ENCODE results near the gene DDIT3.

Gene DDIT3

DNA sequence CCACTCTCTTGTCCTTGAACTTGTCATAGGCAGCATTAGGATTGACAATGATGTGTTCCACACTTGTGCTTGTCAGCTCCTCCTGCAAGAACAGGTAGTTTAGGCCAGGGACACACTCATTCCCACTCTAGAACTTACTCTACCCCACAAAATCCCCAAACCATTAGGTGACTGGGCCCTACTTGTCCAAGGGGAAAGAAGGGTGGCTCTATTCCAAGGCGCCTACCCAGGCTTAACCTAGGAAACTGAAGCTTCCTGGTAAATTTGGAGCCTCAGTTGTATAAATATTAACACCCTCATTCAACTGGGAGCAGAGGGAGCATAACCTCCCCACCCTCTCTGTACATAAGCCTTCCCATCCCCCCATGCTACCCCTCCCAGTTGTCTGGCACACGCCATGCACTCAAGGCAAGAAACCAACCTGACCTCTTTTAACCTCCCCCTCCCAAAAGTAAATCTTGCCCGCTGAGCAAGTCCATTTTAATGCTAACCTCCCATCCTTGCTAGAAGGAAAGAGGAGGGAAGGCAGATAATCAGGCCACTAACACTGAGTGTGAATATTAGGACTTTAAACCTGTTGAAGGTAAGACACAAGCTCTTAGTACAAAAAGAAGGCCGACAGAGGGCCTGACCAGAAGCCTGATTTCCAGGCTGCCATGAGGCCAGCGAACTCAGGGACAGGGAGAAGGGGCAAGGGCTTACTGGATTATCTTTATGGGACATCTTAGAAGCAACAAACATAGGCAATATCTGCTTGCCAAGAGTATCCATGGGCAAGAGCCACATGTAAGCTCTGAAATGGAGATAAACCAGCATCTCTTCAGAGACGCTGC, 15.7 kb upstream of the DDIT3 start:
- no peaks in the 10 kb centered on the region for H3K27me3 Mint-ChIP-seq
- no peaks in the 10 kb centered on the region for H3K9me3 Mint-ChIP-seq (ENCODE audit: low read depth)
- peak overlapping the region; percentile 29 for H3K27ac Mint-ChIP-seq
- H3K4me3 Mint-ChIP-seq, result no peak overlapping the region
- H3K36me3 Mint-ChIP-seq, result peaks cover 5% of the 10 kb centered on the region
- no peaks in the 10 kb centered on the region for H3K4me1 Mint-ChIP-seq (ENCODE audit: low read depth)

GRCh38 chr12:57534991-57535543, 14.8 kb upstream of the DDIT3 start:
- no peak overlapping the region for H3K4me3 Mint-ChIP-seq
- no peaks in the 10 kb centered on the region for H3K9me3 Mint-ChIP-seq (ENCODE audit: low read depth)
- no peak overlapping the region for H3K27ac Mint-ChIP-seq
- H3K36me3 Mint-ChIP-seq, result peaks cover 5% of the 10 kb centered on the region
- H3K4me1 Mint-ChIP-seq (ENCODE audit: low read depth), result no peaks in the 10 kb centered on the region
- H3K27me3 Mint-ChIP-seq, result no peaks in the 10 kb centered on the region

- no peaks in the 10 kb centered on the region for H3K9me3 Mint-ChIP-seq (ENCODE audit: low read depth)
- H3K36me3 Mint-ChIP-seq, result peaks cover 5% of the 10 kb centered on the region
- no peak overlapping the region for H3K27ac Mint-ChIP-seq
- no peaks in the 10 kb centered on the region for H3K4me1 Mint-ChIP-seq (ENCODE audit: low read depth)
- H3K27me3 Mint-ChIP-seq, result no peaks in the 10 kb centered on the region
- no peak overlapping the region for H3K4me3 Mint-ChIP-seq
Measured at GRCh38 chr12:57534250-57534649, 13.9 kb upstream of the DDIT3 start.

DNA sequence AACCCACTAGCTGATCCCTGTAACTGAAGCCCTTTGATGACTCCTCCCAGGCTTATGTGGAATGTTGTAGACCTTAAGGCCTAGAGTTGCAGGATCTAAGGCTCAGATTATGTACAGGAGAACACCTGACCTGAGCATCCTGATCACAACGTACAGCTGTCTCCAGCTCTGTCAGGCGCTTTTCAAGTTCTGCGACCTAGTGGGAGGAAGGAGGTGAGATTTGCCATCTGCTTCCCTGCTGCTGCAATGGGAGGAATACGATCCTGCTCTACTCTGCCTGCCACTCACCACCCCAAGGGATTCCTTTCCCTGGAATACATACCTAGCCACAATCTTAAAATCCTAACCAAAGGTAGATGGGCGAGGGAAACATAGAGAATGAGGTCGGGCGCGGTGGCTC, 12.8 kb upstream of the DDIT3 start:
- no peak overlapping the region for H3K4me3 Mint-ChIP-seq
- H3K27ac Mint-ChIP-seq, result no peak overlapping the region
- no peaks in the 10 kb centered on the region for H3K4me1 Mint-ChIP-seq (ENCODE audit: low read depth)
- H3K9me3 Mint-ChIP-seq (ENCODE audit: low read depth), result no peaks in the 10 kb centered on the region
- peaks cover 2% of the 10 kb centered on the region for H3K36me3 Mint-ChIP-seq
- H3K27me3 Mint-ChIP-seq, result no peaks in the 10 kb centered on the region

DNA sequence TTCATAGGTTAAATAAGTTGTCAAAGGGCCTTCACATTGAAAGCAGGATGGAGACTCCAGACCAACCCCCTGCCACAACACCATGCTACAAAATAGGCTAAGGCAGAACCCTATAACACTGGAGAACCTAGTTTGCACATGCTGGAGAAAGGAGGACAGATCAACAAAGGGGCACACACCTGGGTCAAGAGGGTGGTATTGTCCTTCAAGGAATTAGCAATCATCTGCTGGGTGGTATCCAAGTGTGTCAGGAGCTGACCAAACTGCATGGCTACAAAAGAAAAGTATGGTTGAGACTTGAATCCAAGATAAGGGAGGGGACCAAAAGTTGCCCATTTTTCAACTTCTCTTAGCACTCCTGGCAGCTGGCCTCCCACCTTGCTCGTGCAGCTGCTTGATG, 11.5 kb upstream of the DDIT3 start:
- Mint-ChIP-seq H3K4me1 (ENCODE audit: low read depth) (peaks cover 1% of the 10 kb centered on the region), H3K4me3 (no peak overlapping the region), H3K36me3 (no peaks in the 10 kb centered on the region), H3K27me3 (no peaks in the 10 kb centered on the region), H3K27ac (no peak overlapping the region), H3K9me3 (ENCODE audit: low read depth) (no peaks in the 10 kb centered on the region)

DNA sequence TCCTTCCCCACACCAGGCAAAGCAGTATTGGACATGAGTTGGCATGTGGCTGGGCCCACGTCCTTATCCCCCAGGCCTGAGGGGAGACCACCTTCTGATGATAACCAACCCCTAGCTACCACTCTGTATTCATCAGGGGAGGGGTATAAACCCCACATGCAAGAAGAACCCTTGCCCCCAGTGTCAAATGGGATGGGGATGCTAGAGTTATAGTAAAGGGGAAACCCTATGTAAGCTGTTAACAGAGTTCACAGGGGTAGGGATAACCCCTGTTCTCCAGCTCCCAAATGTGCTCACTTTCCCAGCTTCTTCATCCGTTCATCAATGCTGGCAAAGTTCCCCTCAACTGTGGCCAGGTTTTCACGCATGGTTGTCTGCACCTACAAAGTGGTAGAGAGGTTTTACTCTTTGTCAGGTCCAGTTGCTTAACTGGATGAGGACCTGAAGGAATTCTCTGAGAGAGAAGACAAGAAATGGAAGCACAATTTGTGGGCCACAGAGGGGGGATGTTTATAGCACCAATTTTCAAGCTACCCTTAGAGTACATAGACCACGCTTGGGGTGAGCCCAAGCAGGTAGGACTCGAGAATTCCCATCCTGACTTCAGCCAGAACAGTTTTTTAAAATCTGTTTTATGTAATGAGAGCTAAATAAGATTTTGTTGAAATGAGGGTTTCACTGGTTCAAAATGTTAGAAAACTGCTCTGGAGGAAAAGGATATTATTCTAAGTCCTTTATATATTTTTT, 10.3 kb upstream of the DDIT3 start:
- Mint-ChIP-seq H3K27me3 (no peaks in the 10 kb centered on the region), H3K4me3 (no peak overlapping the region), H3K9me3 (ENCODE audit: low read depth) (no peaks in the 10 kb centered on the region), H3K36me3 (no peaks in the 10 kb centered on the region), H3K27ac (peak overlapping the region; percentile 16), H3K4me1 (ENCODE audit: low read depth) (peaks cover 1% of the 10 kb centered on the region)

GRCh38 chr12:57529831-57530230, 9.5 kb upstream of the DDIT3 start:
- peaks cover 1% of the 10 kb centered on the region for H3K4me1 Mint-ChIP-seq (ENCODE audit: low read depth)
- H3K4me3 Mint-ChIP-seq, result no peak overlapping the region
- H3K27me3 Mint-ChIP-seq, result no peaks in the 10 kb centered on the region
- no peaks in the 10 kb centered on the region for H3K9me3 Mint-ChIP-seq (ENCODE audit: low read depth)
- peak overlapping the region; percentile 16 for H3K27ac Mint-ChIP-seq
- H3K36me3 Mint-ChIP-seq, result no peaks in the 10 kb centered on the region

GRCh38 chr12:57528831-57529555, 8.7 kb upstream of the DDIT3 start:
- Mint-ChIP-seq H3K4me1 (ENCODE audit: low read depth) (peaks cover 8% of the 10 kb centered on the region), H3K36me3 (no peaks in the 10 kb centered on the region), H3K9me3 (ENCODE audit: low read depth) (no peaks in the 10 kb centered on the region), H3K27me3 (no peaks in the 10 kb centered on the region), H3K27ac (no peak overlapping the region), H3K4me3 (no peak overlapping the region)

GRCh38 chr12:57528176-57528575, 7.9 kb upstream of the DDIT3 start:
- Mint-ChIP-seq H3K27me3 (no peaks in the 10 kb centered on the region), H3K9me3 (ENCODE audit: low read depth) (no peaks in the 10 kb centered on the region), H3K27ac (no peak overlapping the region), H3K4me1 (ENCODE audit: low read depth) (peaks cover 16% of the 10 kb centered on the region), H3K4me3 (no peak overlapping the region), H3K36me3 (no peaks in the 10 kb centered on the region)

GRCh38 chr12:57527184-57527583, 6.9 kb upstream of the DDIT3 start:
- H3K4me1 Mint-ChIP-seq (ENCODE audit: low read depth), result peaks cover 19% of the 10 kb centered on the region
- H3K4me3 Mint-ChIP-seq, result no peak overlapping the region
- H3K27me3 Mint-ChIP-seq, result no peaks in the 10 kb centered on the region
- no peaks in the 10 kb centered on the region for H3K36me3 Mint-ChIP-seq
- H3K27ac Mint-ChIP-seq, result no peak overlapping the region
- H3K9me3 Mint-ChIP-seq (ENCODE audit: low read depth), result no peaks in the 10 kb centered on the region

DNA sequence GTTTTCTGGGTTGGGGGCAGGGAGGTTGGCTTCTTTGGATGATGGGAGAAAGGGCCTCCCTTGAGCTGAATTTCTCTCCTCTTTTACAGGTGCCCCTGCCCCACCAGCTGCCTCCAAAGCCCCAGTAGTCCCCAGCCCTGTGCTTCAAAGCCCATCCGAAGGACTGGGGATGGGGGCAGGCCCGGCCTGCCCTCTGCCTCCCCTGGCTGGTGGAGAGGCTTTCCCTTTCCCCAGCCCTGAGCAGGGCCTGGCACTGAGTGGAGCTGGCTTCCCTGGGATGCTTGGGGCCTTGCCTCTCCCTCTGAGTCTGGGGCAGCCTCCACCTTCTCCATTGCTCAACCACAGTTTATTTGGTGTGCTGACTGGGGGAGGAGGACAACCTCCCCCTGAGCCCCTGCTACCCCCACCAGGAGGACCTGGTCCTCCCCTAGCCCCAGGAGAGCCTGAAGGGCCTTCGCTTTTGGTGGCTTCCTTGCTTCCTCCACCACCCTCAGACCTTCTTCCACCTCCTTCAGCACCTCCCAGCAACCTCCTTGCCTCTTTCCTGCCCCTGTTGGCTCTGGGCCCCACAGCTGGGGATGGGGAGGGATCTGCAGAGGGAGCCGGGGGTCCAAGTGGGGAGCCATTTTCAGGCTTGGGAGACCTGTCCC, 6.3 kb upstream of the DDIT3 start:
- no peaks in the 10 kb centered on the region for H3K27me3 Mint-ChIP-seq
- peak overlapping the region; percentile 85 for H3K27ac Mint-ChIP-seq
- no peaks in the 10 kb centered on the region for H3K36me3 Mint-ChIP-seq
- no peak overlapping the region for H3K4me3 Mint-ChIP-seq
- H3K9me3 Mint-ChIP-seq (ENCODE audit: low read depth), result no peaks in the 10 kb centered on the region
- peaks cover 24% of the 10 kb centered on the region for H3K4me1 Mint-ChIP-seq (ENCODE audit: low read depth)

DNA sequence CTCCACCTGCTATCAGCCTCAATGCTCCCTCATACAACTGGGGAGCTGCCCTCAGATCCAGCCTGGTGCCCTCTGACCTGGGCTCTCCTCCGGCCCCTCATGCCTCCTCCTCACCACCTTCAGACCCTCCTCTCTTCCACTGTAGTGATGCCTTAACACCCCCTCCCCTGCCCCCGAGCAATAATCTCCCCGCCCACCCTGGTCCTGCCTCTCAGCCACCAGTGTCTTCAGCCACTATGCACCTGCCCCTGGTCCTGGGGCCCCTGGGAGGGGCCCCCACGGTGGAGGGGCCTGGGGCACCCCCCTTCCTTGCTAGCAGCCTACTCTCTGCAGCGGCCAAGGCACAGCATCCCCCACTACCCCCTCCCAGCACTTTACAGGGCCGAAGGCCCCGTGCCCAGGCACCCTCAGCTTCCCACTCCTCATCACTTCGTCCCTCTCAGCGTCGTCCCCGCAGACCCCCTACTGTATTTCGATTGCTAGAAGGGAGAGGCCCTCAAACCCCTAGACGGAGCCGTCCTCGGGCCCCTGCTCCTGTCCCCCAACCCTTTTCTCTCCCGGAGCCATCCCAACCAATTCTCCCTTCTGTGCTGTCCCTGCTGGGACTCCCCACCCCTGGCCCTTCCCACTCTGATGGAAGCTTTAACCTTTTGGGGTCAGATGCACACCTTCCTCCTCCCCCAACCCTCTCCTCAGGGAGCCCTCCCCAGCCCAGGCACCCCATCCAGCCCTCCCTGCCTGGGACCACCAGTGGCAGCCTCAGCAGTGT, 5.5 kb upstream of the DDIT3 start:
- Mint-ChIP-seq H3K36me3 (no peaks in the 10 kb centered on the region), H3K9me3 (ENCODE audit: low read depth) (no peaks in the 10 kb centered on the region), H3K27me3 (no peaks in the 10 kb centered on the region), H3K27ac (no peak overlapping the region), H3K4me1 (ENCODE audit: low read depth) (peaks cover 32% of the 10 kb centered on the region), H3K4me3 (no peak overlapping the region)

DNA sequence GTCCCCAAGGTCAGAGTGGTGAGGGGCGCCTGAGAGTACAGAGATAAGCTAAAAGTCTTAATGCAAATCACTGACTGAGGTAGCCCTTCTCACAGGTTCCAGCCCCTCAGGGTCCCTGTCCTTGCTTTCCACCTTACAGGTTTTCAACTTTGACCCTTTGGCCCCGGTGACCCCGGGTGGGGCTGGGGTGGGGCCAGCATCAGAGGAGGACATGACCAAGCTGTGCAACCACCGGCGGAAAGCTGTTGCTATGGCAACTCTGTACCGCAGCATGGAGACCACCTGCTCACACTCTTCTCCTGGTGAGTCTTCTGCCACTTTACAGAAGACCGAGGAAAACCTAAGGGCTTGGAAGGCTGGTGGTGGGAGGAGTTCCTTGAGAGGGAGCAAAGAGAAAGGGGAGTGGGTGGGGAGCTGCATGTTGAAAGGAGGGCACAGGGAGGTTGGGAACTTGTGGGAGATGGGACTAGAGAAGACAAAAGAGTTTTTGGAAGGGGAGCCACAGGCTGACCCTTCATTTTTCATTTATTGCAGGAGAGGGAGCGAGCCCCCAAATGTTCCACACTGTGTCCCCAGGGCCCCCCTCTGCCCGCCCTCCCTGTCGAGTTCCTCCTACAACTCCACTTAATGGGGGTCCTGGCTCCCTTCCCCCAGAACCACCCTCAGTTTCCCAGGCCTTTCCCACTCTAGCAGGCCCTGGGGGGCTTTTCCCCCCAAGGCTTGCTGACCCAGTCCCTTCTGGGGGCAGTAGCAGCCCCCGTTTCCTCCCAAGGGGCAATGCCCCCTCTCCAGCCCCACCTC, 4.7 kb upstream of the DDIT3 start:
- H3K4me1 Mint-ChIP-seq (ENCODE audit: low read depth), result peaks cover 32% of the 10 kb centered on the region
- peak overlapping the region; percentile 91 for H3K27ac Mint-ChIP-seq
- H3K9me3 Mint-ChIP-seq (ENCODE audit: low read depth), result no peaks in the 10 kb centered on the region
- H3K4me3 Mint-ChIP-seq, result peak overlapping the region; percentile 92
- no peaks in the 10 kb centered on the region for H3K36me3 Mint-ChIP-seq
- no peaks in the 10 kb centered on the region for H3K27me3 Mint-ChIP-seq

All from activated naive CD8-positive, alpha-beta T cell (primary cell).